NCI-H2171 (cell line): ENCODE measurements around the gene ARHGAP20.

Experiments used
- DNase-seq: peaks from one replicate; lab custom pipeline; 2025; lab: John Stamatoyannopoulos, UW

ARHGAP20 gene

GRCh38 chr11:110606415-110606814 lies 105.8 kb downstream of the ARHGAP20 start:
- DNase-seq: no peak

GRCh38 chr11:110601936-110602335 lies 110.3 kb downstream of the ARHGAP20 start:
- no peak for DNase-seq

GRCh38 chr11:110600322-110600721 lies 111.9 kb downstream of the ARHGAP20 start:
- no peak for DNase-seq

- DNase-seq: no peak
Observed at GRCh38 chr11:110599207-110599606, 113.0 kb downstream of the ARHGAP20 start.

- DNase-seq: no peak
Observed at GRCh38 chr11:110598725-110599124, 113.5 kb downstream of the ARHGAP20 start.

GRCh38 chr11:110587972-110588371 lies 124.3 kb downstream of the ARHGAP20 start:
- DNase-seq: no peak

DNA sequence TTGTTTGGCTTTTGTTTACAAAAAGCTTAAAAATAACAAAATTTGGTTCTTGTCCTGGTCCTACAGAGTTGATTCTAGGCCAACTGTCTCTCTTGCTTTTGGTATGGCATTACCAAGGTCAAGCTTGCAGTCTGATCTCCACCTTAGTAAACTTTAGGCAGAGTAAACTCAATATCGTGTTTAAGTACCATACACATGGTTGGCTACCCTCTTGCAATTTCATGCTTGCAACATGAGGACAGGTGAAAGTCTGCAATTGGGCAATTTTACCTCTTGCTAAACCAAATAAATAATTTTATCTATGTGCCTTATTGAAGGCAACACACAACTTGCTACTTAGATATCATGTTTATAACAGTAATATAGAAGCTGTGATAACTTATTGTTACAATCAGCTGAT lies 125.1 kb downstream of the ARHGAP20 start:
- DNase-seq: no peak

- DNase-seq: no peak
Observed at GRCh38 chr11:110584150-110584549, 128.1 kb downstream of the ARHGAP20 start.

- DNase-seq: no peak
Observed at GRCh38 chr11:110582728-110583432, 129.4 kb downstream of the ARHGAP20 start.

- DNase-seq: no peak
Observed at GRCh38 chr11:110580571-110580970, 131.7 kb downstream of the ARHGAP20 start.

DNA sequence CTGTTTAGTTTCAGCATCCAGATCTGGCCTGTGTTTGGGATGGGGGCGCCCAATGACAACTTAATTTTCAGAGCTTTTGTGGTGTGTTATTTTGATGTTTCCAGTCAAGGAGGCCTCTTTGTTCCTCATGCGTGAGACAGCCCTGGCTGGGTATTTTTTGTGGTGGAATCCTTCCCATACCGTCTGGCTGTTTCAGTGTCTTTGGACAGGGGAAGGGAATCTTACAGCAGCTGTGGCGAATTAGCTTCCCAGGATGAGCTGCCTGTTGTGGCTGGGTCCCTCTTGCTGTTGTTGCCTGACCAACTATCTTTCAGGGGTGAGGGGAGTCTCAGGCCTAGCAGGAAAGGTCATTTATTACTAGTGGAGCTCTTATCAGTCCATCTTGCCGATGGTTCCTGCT lies 138.8 kb downstream of the ARHGAP20 start:
- DNase-seq: no peak

DNA sequence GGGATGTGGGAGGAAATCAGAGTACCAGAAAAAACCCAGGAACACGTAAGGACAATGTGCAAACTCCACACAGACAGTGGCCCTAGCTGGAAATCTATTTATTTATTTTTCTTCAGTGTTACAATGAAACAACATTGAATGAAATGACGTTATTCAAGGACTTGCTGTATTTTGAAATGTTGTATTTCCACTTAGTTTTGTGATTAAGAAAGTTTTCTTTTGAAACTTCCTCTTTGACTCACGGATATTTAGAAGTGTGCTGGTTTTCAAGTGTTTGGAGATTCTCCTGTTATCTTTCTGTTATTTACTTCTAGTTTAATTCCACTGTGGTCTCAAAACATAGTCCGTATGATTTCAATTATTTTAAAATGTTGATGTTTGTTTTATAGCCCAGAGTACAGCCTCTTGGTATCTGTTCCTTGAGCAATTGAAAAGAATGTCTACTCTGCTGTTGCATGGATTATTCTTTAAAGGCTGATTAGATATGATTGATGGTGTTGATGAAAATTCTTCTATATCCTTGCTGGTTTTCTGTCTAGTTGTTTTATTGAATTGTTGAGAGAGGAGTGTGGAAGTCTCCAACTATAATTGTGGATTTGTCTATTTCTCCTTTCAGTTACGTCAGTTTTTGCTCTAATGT lies 141.0 kb downstream of the ARHGAP20 start:
- no peak for DNase-seq

DNA sequence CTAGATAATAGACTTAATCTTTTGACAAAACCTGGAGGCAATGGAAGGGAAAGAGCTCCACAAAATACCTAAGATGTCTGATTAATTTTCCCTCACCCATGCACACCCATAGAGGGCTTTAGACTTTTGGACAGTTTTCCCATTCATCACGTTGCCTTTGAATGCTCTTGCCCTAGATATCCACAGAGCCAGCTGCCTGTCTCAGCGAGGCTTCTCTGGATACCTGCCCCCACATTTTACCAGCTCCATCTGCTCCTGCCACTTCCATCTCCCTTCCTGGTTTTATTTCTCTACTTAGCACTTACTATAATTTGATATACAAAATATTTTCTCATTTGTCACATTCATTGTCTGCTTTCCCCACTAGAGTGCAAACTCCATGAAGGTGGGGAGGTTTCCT lies 145.7 kb downstream of the ARHGAP20 start:
- no peak for DNase-seq

DNA sequence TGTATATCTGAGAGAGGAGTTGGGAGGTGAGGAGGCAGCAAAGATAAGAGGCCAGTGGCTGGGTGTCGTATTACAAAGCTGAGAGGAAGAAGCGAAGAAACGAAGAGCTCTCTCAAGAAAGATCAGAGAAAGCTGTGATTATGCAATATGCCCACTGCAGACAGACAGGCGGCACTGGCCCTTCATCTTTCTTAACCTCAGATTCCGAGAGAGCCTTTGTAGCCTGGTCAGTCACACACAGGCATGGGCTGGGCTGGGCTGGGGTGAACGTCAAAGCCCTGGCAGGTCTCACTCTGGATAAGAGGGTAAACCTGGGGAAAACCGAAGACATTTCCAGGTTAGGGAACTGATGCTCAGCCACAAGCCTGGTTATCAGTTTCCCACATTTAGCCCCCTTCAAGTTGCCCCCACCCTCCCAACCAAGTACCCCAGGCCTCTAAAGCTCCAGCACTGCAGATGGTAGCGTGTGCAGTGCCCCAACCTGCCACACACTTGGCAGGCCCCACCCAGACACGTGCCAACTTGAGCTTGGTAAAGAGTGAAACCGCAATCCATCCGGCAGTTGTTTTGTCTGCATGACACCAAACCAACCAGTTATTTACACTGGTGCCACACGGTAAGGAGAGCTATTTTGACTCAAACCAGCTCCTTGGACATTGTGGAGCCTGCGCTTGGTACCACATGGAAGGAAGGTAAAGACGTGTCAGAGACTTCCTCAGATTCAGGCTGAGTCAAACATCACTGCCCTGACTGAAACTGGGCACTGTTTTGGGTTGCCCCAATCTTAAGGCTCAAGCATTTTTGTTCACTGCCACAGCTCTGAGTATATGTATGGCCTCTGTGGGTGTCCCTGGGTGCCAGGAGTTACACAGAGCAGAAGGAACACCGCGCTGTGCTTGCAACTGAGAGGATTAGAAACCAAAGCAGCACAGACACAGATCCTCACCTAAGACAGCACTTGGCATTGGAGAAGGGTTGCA lies 146.6 kb downstream of the ARHGAP20 start:
- no peak for DNase-seq

- DNase-seq: no peak
Observed at GRCh38 chr11:110564676-110565356, 147.4 kb downstream of the ARHGAP20 start.

GRCh38 chr11:110544779-110545178 lies 167.5 kb downstream of the ARHGAP20 start:
- no peak for DNase-seq

DNA sequence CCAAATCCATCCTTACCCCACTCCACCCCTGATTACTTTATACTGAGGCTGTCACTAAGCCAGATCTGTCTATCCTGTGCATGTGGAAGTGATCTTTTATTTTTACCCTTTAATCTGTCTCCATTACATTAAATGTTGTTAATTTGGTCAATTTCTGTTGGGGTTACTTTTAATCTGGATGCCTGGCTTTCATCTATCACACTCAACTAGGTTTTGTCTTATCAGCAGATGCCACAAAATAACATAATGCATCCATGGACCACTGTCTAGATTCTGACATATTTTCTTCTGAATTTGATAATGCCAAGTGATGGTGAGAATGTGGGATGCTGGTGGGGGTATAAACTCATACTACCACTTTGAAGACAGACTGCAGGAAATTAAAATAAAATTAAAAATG lies 174.1 kb downstream of the ARHGAP20 start:
- DNase-seq: no peak

- DNase-seq: no peak
Observed at GRCh38 chr11:110530900-110531741, 181.1 kb downstream of the ARHGAP20 start.

GRCh38 chr11:110529043-110529442 lies 183.2 kb downstream of the ARHGAP20 start:
- no peak for DNase-seq

DNA sequence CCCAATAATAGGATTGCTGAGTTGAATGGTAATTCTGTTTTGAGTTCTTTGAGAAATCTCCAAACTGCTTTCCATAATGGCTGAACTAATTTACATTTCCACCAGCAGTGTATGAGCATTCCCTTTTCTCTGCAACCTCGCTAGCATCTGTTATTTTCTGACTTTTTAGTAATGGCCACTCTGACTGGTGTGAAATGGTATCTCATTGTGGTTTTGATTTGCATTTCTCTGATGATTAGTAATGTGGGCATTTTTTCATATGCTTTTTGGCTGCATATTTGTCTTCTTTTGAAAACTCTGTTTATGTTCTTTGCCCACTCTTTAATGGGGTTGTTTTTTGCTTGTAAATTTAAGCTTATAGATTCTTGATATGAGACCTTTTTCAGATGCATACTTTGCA lies 185.1 kb downstream of the ARHGAP20 start:
- DNase-seq: no peak
